ELR (cell line): ENCODE data around the gene LDLRAD4.
A peak's percentile ranks its signal among the peaks of the same experiment; 100 is the strongest.
"Not testable (repeated sequence)": the region's sequence is repeated elsewhere in the genome, so short reads cannot be mapped to it uniquely, and the experiment has no call there.

Experiments
- DNase-seq: peaks from one replicate; pipeline ENCODE4 v3.0.0-alpha.2; 2015; ENCODE audit warnings: low read depth

Gene LDLRAD4

DNA sequence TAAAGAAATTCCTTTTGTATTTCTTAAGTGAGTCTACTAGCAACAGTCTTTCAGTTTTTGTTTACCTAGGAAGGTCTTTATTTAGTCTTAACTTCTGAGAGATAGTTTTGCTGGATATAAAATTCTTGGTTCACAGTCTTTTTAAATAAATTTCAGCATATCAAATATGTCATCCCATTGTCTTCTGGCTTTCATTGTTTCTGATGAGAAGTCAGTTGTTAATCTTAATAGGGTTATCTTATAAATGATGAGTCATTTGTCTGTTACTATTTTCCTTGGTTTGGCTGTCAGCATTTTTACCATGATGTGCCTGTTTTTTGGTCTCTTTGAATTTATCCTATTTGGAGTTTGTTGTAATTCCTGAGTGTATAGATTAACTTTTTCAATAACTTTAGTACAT lies 378.5 kb downstream of the LDLRAD4 start:
- no peak for DNase-seq

GRCh38 chr18:13598591-13598990 lies 380.0 kb downstream of the LDLRAD4 start:
- DNase-seq = no peak

DNA sequence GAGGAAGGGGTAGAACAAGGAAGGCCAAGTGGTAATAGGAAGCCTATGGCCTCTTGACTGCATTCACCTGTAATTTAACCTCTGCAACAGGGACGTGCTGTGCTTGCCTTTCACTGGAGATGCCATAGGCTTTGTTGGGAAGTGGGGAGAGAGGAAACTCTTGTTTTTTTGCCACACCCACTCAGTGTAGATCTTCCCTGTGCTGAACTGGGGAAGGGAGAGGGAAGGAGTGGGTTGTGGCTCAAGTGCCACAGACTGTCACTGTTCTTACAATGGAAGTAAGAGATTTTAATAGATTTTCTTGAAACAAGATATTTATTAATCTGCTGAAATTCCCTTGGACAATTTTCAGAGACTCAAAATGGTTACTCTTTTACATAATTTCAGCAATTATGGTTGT lies 380.5 kb downstream of the LDLRAD4 start:
- no peak for DNase-seq

DNA sequence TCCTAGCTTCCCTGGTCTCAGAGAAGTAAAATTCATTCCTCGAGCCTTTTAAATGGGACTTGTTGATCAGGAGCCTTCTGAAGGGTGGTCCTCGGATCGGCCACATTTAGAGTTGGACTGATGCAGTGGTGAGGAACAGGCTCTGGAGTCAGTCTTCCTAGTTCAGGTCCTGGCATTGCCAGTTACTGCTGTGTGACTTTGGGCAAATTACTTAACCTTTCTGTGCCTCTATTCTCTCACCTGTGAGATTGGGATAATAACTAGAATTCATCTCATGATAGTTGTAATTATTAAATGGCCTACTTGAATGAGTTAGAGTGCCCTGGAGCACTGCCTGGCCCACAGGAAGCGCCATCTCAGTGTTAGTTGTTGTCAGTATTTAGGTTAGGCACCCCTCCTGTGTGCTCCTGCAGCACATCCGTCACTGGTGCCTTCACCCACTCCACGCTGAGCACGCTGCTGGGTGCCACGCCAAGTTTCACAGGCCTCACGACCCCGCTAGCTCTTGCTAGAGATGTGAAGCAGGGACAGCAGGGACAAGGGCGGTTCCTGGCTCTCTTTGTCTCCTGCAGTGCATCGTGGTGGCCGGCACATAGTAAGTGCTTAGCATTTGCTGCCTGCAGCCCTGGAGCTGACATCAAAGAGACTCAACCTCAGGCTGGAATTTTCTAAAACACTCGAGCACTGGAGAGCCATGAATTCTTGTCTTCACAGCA lies 384.9 kb downstream of the LDLRAD4 start:
- no peak for DNase-seq

DNA sequence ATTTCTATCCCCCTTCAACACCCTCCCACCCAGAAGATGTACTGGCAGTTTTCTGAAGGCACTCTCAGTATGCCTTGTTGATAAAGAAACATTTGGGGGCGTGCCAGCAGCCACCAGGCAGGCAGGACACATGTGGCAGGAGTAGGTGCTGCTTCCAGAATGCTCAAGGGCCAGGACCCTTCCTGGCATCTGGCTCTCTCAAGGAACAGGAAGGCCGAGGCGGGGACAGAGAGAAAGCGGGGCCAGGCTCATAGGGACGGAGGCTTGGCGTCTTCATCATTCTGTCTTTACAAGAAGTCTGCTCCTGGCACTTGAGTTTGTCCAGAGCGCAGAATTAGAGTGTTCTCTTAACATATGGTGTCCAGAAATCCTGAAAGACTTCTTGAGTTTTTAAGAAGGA lies 386.2 kb downstream of the LDLRAD4 start:
- DNase-seq = no peak

GRCh38 chr18:13605477-13605876 lies 386.9 kb downstream of the LDLRAD4 start:
- DNase-seq = no peak

GRCh38 chr18:13605901-13606300 lies 387.3 kb downstream of the LDLRAD4 start:
- DNase-seq = no peak

DNA sequence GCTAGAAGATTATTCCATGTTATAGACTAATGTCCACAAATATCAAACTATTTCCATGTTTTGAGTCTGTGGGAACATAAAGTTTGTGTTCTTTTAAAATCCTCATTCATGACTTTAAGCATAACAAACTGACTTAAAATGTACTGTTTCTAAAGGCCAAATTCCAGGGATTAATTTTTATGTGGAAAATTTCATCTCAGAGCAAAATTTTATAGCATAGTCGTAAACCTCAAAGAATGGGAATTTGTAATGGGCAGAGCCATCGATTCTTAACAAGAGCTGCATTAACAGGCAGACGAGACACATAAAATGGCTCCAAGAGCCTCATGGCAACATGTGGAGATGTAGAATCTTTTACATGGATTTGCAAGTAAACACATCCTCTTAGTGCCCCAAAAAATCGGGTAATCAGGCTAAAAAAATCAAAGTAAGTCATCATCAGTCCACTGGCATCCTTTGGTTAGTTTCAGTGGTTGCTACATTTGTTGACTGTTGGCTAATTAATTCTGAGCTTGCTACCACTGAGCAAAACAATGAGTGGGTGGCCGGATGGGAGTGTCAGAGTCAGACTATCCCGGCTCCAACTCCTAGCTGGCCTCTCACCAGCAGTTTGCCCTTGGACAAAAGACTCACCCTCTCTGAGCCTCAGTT lies 388.2 kb downstream of the LDLRAD4 start:
- no peak for DNase-seq

DNA sequence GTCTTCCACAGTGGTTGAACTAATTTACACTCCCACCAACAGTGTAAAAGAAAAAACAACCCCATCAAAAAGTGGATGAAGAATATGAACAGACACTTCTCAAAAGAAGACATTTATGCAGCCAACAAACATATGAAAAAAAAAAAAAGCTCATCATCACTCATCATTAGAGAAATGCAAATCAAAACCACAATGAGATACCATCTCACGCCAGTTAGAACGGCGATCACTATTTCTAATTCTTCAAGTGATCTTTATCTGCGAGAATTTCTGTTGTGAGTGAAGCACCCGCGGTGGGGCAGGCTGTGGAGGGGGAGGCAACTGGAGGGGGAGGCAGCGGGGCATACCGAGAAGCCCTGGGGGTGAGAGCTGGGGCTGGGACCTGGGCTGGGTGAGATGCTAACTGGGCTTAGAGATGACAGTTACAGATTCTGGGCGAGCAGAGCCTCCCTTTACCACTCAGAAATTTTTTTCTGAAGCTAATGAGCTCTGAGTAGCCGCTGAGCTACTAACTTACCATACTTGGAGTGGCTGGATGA lies 389.5 kb downstream of the LDLRAD4 start:
- DNase-seq = not testable (repeated sequence)

DNA sequence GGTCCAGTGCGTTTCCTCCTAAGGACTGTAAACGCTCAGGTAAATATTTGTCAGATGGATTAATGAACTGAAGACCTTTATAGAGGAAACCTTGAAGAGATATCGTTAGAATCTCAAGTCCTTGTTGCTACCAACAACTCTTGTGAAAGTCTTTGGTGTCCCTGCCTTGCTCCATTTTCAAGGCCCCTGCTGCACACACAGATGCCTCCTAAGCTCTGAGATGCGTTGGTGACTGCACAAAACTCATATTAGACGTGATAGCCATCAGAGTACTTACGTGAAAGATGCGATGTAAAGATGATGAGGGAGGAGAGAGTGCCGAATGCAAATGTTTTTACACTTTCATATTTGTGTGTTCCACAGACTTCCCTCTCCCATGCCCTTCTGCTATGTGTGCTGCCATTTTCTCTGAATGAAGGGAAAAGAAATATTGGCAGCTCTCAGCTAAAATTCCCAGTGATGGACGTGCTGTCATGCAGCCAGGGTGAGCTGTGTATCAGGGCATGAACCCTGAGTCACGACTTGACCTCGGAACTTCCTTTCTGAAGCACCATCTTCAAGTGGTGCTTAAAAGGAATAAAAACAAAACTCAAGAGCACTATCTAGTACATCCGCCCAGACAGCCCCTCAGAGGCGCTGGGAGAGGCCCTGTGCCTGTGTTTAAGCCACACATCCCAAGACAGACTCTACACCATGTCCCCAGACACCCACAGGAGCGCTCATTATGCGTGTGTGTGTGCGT lies 390.4 kb downstream of the LDLRAD4 start:
- DNase-seq = no peak

DNA sequence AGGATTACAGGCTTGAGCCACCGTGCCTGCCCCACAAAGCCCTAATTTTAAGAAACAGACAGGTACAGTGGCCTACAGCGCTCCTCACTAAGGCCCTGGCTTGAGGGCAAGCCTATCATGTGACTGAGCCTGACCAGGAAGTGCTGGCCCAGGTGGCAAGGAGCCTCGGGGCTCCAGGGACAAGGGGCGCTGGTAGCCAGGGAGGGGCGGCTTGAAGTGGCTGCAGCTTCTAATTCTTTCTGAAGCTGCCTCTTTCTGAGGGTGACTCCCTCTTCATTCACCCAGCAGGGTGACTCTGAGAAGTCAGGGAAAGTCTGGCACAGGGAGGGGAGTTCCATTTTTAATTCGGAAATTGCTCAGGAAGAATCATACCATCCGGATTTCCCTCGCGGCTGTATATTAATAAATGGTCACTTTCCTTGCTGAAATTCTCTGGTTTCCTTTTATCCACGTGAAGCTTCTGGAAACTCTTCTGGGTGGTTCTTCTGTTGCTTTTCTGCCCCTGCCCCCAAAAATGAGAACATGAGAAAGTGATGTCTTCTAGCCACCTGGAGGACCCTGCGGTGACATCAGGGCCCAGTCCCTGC lies 392.1 kb downstream of the LDLRAD4 start:
- no peak for DNase-seq

DNA sequence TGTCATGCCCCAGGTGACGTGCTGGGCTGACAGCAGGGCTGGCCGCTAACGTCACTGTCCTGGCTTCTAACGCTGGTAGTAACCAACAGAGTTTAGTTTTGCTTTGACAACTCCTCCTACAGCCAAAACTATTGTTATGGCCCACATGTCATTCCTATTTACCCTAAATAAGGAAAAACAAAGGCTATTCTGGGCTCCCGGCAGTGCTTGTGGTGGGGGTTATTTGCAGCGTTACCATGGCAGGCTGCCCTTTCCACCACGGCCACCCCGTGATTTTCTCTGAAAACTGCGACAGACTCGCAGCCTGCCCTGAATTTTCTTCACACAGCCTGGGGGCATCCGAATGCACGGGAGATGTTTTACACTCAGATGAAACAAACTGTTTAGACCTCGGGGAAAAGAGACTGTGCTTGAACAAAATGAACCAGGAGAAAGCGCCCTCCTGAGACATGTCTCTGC lies 392.6 kb downstream of the LDLRAD4 start:
- DNase-seq = peak; percentile 0

GRCh38 chr18:13611601-13612195 lies 393.1 kb downstream of the LDLRAD4 start:
- peak; percentile 9 for DNase-seq

GRCh38 chr18:13612196-13612997 lies 393.8 kb downstream of the LDLRAD4 start:
- no peak for DNase-seq

DNA sequence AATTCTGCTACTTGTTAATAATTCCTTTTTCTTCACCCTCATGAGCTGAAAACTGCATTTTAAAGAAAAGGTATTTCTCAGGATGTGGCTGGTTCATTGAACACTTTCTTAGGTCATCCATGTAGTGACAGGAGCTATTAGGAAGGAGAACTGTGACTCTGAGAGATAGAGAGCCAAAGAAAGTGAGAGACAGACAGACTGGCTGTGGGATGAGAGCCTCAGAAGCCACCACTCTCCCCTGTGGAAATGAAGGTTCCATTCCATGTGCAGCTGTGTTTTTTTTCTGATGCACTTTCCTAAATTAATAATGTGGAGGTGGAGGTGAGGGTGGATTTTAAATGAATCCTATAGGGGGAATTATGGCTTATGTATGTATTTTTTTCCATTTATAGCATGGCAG lies 394.5 kb downstream of the LDLRAD4 start:
- no peak for DNase-seq

DNA sequence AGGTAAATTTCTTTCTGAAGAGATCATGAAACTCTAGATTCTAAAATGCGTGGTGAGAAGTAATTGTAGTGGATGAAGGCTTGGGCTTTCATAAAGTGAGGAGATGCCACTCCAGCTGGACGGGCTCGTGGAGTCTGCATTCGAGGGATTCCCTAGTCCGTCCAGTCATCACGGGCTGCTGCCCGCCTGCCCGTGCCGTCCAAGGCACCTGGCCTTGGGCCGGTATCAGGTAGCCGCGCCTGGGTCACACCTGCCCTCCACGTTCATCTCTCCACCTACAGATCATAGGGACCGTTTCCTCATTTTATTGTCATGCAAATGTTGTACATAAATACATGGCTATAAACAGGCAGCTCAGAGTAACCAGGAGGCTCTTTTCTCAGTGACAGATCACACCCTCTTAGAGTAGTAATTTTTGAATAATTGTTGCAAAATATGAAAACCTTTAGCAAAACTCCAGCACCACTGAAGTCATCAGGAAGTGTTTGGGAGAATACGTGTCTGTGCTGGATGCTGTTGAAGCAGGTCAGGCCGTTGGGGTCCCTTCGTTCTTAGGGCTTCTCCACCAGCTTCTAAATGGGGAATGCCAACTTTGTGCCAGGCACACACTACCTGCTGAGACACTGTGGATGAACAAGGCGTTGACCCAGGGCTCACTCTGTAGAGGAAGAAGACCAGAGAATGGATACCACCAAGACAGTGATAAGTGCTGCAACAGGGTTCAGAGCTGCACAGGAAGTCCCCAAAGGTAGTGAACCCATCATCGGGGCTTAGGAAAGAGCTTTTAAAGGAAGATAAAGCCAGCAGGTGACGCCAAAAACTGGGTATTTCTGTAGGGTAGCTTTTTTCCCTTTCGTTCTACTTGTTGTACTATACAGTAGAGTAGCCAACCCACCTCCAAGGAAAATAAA lies 395.3 kb downstream of the LDLRAD4 start:
- no peak for DNase-seq

GRCh38 chr18:13614641-13615288 lies 396.2 kb downstream of the LDLRAD4 start:
- DNase-seq = no peak

DNA sequence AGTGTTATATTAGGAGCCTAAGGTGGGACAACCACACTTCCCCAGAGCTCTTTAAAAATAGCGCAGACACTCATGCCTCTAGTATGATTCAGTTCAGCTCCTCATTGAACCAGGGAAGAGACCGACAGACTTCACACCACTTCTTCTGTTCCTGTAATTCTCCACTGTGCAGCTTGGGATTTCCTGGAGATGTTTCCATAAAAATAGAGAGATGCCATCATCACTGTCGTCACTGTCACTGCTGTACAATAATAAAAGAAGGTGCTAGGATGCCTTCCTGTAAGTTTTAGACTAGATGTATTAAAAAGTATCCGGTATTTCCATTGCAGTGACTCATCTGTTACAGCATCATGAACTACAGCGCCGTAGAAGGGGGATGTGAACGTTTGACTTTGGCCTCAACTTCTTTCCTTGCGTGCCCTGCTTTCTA lies 396.9 kb downstream of the LDLRAD4 start:
- no peak for DNase-seq

DNA sequence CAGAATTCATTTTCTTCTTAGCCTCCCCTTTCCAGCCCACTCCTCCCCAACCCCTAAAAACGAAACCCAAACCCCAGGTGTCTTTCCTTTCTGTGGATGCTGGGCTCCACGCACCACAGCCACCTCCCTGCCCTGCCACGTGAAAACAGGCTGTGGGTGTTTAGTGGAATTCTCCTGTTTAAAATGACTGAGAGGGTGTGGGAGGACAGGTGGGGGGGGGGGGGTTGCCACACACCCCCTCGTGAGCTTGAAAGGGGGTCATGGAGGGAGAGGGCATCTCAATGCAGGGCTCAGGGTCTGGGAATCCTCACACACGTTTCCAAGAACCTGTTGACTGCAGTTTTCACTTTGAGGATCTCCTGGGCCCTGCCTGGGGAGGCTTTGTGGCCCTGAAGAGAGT lies 397.5 kb downstream of the LDLRAD4 start:
- DNase-seq = no peak
